ENCODE data around the gene GJB5. TPM values are rescaled to one million over a fixed set of nuclear protein-coding genes. Genes with fewer than 3 reads are reported as not detected.
A peak's percentile ranks its signal among the peaks of the same experiment; 100 is the strongest.

GJB5 gene
- polyA plus RNA-seq, 1 donor (not counting 4 experiments of a cell fraction or from before 2014, with no cell fraction given) = 169 TPM

DNA sequence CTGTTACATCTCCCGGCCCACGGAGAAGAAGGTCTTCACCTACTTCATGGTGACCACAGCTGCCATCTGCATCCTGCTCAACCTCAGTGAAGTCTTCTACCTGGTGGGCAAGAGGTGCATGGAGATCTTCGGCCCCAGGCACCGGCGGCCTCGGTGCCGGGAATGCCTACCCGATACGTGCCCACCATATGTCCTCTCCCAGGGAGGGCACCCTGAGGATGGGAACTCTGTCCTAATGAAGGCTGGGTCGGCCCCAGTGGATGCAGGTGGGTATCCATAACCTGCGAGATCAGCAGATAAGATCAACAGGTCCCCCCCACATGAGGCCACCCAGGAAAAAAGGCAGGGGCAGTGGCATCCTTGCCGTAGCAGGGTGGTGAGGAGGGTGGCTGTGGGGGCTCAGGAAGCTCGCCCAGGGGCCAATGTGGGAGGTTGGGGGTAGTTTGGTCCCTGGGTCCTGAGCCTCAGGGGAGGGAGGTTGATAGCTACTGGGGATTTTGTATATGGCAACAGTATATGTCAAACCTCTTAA lies 7.0 kb downstream of the GJB5 start:
- Histone ChIP-seq H3K4me2 (ENCODE audit: control insufficient read depth, extremely low read depth, insufficient read depth, low read depth, low read length) (peak overlapping the region; percentile 75), H3K9me3 (ENCODE audit: control insufficient read depth, low read depth, low read length) (no peaks in the 10 kb centered on the region), H3K36me3 (ENCODE audit: control insufficient read depth in 2 of 2, extremely low read depth in 1 of 2, insufficient read depth in 2 of 2, low read length in 2 of 2) (peaks cover 15 to 38% of the 10 kb centered on the region in 2 experiments), H2AFZ (ENCODE audit: control insufficient read depth, low read length) (no peak overlapping the region), H3K9me1 (ENCODE audit: control insufficient read depth, extremely low read depth, insufficient read depth, low read length) (no peaks in the 10 kb centered on the region), H3K4me3 (ENCODE audit: control insufficient read depth in 2 of 3, extremely low read depth in 1 of 3, insufficient read depth in 2 of 3, low read depth in 1 of 3, low read length in 3 of 3) (peak overlapping the region in 1 of 3 experiments; percentile 18), H3K27me3 (ENCODE audit: control insufficient read depth, extremely low read depth, insufficient read depth, low read length) (no peaks in the 10 kb centered on the region), H4K20me1 (ENCODE audit: control insufficient read depth, extremely low read depth, insufficient read depth, low read length) (no peaks in the 10 kb centered on the region), H3K27ac (ENCODE audit: control insufficient read depth, insufficient read depth, low read length) (peak overlapping the region; percentile 83), H3K4me1 (ENCODE audit: control insufficient read depth, extremely low read depth, insufficient read depth, low read length) (peaks cover 77% of the 10 kb centered on the region), H3K9ac (ENCODE audit: control insufficient read depth, extremely low read depth, insufficient read depth, low read length) (no peak overlapping the region), H3K79me2 (ENCODE audit: control insufficient read depth, insufficient read depth, low read length) (peaks cover 50% of the 10 kb centered on the region)
- no peak for FAIRE-seq
- no peak for TF ChIP-seq EZH2 (IDR thresholded peaks at IDR 0.05; ENCODE audit: low read length)
- TF ChIP-seq, protein P1, sequence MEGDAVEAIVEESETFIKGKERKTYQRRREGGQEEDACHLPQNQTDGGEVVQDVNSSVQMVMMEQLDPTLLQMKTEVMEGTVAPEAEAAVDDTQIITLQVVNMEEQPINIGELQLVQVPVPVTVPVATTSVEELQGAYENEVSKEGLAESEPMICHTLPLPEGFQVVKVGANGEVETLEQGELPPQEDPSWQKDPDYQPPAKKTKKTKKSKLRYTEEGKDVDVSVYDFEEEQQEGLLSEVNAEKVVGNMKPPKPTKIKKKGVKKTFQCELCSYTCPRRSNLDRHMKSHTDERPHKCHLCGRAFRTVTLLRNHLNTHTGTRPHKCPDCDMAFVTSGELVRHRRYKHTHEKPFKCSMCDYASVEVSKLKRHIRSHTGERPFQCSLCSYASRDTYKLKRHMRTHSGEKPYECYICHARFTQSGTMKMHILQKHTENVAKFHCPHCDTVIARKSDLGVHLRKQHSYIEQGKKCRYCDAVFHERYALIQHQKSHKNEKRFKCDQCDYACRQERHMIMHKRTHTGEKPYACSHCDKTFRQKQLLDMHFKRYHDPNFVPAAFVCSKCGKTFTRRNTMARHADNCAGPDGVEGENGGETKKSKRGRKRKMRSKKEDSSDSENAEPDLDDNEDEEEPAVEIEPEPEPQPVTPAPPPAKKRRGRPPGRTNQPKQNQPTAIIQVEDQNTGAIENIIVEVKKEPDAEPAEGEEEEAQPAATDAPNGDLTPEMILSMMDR (optimal IDR thresholded peaks at IDR 0.05 in 1 of 3, IDR thresholded peaks at IDR 0.05 in 1 of 3, conservative IDR thresholded peaks at IDR 0.05 in 1 of 3; ENCODE audit: extremely low read depth in 1 of 3, insufficient read depth in 2 of 3, low read length in 3 of 3) = no peak
- dilution Hi-C loops (cut with MboI; ENCODE audit: extremely low pct_ligation_motif_present, low sequenced_read_pairs) = no loop called here
- DNase-seq (ENCODE audit: low read depth, low spot score) = no peak

DNA sequence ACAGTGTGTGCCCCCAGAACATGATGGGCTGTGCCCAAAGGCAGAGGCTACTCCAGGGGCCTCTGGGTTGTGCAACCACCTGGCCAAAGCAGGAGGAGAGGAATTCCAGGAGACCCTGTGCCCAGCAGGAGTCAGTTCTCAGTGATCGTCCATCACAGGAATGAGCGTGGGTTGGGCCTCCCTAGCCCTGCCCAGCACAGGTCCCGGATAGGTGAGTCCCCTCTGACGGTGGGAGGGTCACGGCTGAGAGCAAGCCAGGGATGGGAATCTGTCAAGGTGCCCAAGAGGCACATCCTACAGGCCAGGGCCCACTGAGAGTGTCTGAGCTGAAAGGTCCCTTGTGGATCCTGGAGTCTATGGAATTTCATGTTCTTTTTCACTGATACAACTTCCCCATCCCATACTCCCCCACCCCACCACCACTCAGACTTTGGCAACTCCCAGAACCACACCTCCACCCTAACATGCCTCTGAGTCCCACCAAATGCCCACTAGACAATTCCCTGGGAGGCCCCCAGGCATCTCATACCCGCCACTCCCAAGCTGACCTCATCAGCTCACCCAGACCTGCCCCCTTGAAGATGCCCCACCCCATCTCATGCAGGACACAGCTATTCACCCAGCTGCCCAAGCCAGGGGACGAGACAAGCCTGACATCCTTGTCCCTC lies 7.8 kb downstream of the GJB5 start:
- H3K9me1 ChIP-seq (ENCODE audit: control insufficient read depth, extremely low read depth, insufficient read depth, low read length) = no peaks in the 10 kb centered on the region
- dilution Hi-C loops (cut with MboI; ENCODE audit: extremely low pct_ligation_motif_present, low sequenced_read_pairs) = no loop called here
- H3K4me3 ChIP-seq (ENCODE audit: control insufficient read depth in 2 of 3, extremely low read depth in 1 of 3, insufficient read depth in 2 of 3, low read depth in 1 of 3, low read length in 3 of 3) = peak overlapping the region; percentile 13 to 37 (median 18)
- no peak overlapping the region for H2AFZ ChIP-seq (ENCODE audit: control insufficient read depth, low read length)
- no peaks in the 10 kb centered on the region for H3K27me3 ChIP-seq (ENCODE audit: control insufficient read depth, extremely low read depth, insufficient read depth, low read length)
- DNase-seq (ENCODE audit: low read depth, low spot score) (no peak), FAIRE-seq (peak; percentile 69)
- H3K27ac ChIP-seq (ENCODE audit: control insufficient read depth, insufficient read depth, low read length) = peak overlapping the region; percentile 83
- H3K79me2 ChIP-seq (ENCODE audit: control insufficient read depth, insufficient read depth, low read length) = peaks cover 43% of the 10 kb centered on the region
- peaks cover 8 to 31% of the 10 kb centered on the region in 2 experiments for H3K36me3 ChIP-seq (ENCODE audit: control insufficient read depth in 2 of 2, extremely low read depth in 1 of 2, insufficient read depth in 2 of 2, low read length in 2 of 2)
- no peaks in the 10 kb centered on the region for H4K20me1 ChIP-seq (ENCODE audit: control insufficient read depth, extremely low read depth, insufficient read depth, low read length)
- TF ChIP-seq EZH2 (IDR thresholded peaks at IDR 0.05; ENCODE audit: low read length) = no peak
- TF ChIP-seq, protein P1 (optimal IDR thresholded peaks at IDR 0.05 in 1 of 3, IDR thresholded peaks at IDR 0.05 in 1 of 3, conservative IDR thresholded peaks at IDR 0.05 in 1 of 3; ENCODE audit: extremely low read depth in 1 of 3, insufficient read depth in 2 of 3, low read length in 3 of 3) = no peak
- H3K4me1 ChIP-seq (ENCODE audit: control insufficient read depth, extremely low read depth, insufficient read depth, low read length) = peaks cover 70% of the 10 kb centered on the region
- H3K4me2 ChIP-seq (ENCODE audit: control insufficient read depth, extremely low read depth, insufficient read depth, low read depth, low read length) = peak overlapping the region; percentile 75
- peak overlapping the region; percentile 59 for H3K9ac ChIP-seq (ENCODE audit: control insufficient read depth, extremely low read depth, insufficient read depth, low read length)
- no peaks in the 10 kb centered on the region for H3K9me3 ChIP-seq (ENCODE audit: control insufficient read depth, low read depth, low read length)

Data from keratinocyte (primary cell).